ENCODE measurements around the gene CHMP4B.
A peak's percentile ranks its signal among the peaks of the same experiment; 100 is the strongest.

CHMP4B gene

DNA sequence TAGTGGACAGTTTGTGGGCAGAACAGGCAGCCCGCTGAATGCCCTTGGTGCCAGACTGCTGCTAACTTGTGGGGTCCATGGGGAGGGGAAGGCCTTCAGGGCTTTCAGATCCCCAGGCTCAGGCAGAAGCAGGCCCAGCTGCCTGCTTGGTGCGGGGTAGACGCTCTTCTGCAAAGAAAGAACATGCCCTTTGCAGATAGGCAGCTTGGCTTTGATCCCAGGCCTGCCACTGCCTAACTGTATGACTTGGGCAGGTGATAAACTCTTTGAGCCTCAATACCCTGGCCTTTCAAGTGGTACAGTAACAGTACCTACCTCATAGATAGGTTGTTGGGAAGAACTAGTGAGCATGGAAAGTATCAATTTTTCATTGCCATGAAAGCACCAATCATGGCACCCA lies 28.4 kb downstream of the CHMP4B start:
- DNase-seq (ENCODE audit: low spot score) = no peak

DNA sequence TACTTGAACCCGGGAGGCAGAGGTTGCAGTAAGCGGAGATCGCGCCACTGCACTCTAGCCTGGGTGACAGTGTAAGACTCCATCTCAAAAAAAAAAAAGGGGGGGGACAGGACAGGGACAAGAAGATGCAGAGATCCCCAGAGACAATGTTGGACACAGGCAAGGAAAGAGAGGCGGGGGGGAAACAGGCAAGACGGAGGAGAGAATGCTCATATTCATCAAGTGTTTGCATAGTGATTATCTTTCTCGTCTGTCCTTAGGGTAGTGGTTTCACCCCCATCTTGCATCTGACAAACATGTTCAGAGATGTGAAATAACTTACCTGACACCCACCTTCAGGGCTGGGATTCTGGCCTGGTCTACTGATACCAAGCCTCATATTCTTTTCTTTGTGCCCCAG lies 29.0 kb downstream of the CHMP4B start:
- no peak for DNase-seq (ENCODE audit: low spot score)

DNA sequence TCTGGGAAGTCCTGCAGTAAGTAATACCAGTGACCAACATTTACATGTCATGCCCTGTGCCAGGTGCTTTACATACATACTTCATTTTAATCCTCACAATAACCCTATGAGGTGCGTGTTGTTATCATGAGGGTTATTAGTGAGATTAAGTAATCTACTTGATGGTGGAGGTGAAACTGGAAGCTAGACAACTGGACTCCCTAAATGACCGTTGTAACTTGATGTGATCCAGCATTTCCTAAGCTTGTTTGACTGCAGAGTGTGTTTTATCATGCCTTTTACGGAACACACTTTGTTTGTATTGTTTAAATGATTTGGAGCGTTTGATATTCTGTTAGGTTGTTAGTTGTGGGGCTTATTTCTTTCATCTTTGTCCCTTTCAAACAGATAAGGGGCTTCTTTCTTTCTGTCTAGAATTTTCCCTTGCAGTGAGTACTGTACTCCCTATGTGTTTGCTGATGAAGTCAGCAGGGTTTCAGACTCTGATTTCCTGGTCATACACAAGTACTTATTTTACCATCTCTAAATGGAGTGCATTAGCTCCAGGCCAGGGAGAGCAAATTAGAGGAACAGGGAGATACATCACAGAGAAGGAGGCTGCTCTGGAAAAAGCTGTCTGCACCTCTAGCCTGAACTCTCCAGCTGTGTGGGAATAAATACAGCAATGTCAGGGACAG lies 29.7 kb downstream of the CHMP4B start:
- DNase-seq (ENCODE audit: low spot score) = no peak

DNA sequence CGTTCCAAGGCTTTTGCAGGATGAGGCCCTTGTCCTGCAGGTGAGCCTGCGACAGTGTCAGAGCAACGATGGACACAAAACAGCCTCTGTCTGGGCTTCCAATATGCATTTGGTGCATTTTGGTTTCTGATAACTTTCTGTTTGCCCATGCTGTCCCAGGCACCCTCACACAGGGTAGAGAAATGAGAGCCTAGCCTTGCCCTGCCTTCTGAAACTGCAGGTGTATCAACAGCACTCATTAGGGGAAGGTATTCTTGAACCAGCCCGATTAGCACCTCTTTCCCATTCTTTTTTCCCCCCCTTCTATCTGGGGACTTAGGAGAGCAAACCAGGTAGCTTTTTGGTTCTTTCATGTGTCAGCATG lies 30.3 kb downstream of the CHMP4B start:
- DNase-seq (ENCODE audit: low spot score) = no peak

DNA sequence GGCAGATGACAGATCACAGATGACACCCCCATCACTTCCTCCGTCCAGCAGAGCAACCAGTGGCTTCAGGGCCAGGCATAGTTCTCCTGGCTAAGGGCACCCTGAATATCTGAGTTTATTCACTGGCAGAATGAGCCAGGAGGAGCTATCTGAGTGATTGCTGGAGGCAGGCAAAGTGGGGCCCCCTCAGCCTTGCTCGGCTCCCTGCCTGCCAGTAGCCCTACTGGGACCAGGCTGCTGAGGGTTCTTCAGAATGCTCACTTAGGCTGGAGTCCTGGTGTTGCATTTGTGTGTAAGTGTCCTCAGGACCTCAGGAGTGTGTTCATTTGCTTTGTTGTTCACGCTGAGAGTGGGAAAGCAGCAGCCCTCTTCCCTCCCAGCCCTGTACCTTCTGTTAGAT lies 31.2 kb downstream of the CHMP4B start:
- DNase-seq (ENCODE audit: low spot score) = no peak

DNA sequence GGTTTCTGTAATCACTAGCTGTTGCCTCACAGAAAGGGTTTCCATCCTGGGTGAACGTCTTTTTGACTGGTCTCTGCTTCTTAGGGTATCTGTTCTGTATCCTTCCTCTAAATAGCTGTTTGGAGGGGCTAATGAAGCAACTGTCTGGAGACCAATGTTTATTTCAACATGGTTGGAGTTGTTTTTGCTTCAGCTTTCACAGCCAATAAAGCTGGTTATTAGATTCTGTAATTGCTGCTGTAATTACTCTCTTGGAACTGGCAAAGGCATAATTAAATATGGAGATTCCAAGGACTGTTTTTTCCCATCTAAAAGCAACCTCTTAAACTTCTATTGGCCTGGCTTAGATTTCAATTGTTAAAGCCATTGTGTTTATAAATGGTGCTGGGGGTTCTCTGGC lies 31.9 kb downstream of the CHMP4B start:
- no peak for DNase-seq (ENCODE audit: low spot score)

DNA sequence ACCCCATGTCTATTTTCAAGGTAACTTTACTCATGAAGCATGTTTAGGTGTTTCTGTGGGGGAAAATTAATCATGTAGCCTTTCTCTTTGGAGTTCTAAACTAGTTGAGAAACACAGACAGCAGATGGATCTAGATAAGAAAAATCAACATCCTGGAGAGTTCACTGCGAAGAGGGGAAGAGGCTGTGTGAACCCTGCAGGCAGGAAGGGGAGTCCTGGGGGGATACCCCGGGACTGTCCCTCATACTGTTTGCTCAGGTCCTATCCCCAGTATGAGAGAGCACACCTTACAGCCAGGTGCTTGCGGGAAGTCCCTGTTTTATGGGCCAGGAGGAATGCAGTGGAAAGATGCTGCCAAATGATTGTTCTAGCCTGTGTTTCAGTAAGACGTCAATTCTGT lies 32.7 kb downstream of the CHMP4B start:
- no peak for DNase-seq (ENCODE audit: low spot score)

DNA sequence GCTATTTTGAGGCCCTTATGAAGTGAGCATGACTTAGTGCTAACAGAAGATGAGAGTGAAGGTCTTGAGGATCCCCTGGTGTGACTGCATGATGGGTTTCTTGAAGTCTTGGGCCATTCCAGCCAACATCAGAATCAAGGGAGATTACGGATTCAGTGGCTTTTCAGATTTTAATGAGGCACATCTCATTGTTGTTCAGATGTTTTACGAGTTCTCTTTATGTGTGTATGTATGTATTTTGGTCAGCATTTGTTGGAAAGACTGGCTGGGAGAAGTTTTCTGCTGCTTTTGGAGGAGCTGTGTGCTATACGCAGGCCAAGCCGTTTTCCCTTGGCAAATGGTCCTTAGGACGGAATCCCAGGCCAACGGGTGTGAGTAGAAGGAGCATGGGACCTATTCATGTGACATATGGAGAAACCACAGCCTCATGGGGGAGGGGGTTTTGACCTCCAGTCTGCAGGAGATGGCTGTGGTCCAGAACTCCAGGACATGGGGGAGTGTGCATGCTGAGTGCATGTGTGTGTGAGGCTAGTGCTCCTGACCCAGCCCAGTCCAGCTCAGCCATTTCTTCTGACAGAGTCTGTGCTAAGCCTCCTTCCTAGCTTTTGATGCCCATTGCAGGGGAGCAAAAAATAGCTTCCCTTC lies 35.3 kb downstream of the CHMP4B start:
- no peak for DNase-seq (ENCODE audit: low spot score)

DNA sequence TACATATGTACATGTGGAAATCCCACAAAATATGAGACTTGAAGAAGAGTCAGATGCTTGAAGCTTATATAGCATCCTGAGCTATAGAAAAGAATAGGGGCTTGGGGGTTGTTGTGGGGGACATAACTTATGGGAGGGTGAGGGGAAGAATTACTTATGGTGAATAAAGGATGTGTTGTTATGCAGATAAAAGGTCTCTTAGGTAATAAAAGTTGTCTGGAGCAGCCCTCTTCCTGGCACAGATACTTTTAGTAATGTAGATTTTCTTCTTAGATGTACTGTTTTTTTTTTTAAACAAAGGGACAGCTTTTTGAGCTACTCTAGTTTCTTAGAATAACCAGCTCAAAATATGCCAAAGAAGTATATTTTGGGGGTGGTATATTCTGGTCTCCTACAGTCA lies 35.9 kb downstream of the CHMP4B start:
- no peak for DNase-seq (ENCODE audit: low spot score)

DNA sequence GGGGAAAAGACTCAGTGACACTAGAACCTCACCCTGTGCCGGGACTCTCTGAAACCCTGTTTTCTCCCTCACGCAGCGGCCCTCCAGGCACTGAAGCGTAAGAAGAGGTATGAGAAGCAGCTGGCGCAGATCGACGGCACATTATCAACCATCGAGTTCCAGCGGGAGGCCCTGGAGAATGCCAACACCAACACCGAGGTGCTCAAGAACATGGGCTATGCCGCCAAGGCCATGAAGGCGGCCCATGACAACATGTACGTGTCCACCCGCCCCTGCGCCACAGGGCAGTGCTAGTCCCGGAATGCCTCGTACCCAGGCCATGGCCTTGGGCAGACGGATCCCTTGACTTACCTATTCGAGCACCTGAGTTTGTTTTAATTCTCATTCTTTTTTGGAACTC lies 37.2 kb downstream of the CHMP4B start:
- no peak for DNase-seq (ENCODE audit: low spot score)

DNA sequence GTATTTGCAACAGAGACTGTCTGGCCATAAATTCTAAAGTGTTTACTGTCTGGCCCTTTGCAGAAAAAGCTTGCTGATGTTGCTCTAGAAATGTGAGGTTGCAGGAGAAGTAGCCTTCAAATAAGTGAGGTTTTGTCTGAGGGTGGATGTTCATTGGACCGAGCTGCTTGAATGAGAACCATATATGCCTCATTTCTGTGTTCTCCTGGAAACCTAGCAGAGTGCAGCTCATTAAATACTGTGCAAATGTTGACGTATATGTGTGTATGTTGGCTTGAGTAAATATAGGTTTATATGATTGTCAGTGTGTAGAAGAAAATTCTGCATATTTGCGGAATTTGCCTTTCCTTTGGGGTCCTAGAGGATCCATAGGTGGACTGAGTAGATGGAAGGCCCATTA lies 39.0 kb downstream of the CHMP4B start:
- DNase-seq (ENCODE audit: low spot score) = no peak

DNA sequence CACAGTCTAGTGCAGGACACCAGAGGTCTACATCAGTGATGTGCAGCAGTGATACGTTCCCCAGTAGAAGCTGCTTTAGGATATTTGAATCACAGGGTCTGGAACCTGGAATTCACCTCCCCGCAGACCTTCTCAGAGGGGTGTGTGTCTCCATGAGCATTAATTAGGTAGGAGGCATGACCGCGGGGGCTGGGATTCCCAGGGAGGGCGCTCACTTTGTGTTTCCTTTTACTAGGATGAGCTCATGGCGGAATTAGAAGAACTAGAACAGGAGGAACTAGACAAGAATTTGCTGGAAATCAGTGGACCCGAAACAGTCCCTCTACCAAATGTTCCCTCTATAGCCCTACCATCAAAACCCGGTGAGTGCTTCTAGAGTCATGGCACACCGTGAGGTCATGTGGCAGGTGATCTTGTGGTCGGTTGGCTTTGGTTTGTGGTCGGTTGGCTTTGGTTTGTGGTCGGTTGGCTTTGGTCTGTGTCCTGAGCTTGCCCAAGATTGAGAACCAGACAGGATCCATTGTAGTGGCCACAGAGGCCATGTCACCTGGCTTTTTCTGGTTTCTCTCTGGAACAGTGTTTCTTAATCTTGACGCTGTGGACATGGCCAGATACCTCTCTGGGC lies 40.8 kb downstream of the CHMP4B start:
- DNase-seq (ENCODE audit: low spot score) = no peak

DNA sequence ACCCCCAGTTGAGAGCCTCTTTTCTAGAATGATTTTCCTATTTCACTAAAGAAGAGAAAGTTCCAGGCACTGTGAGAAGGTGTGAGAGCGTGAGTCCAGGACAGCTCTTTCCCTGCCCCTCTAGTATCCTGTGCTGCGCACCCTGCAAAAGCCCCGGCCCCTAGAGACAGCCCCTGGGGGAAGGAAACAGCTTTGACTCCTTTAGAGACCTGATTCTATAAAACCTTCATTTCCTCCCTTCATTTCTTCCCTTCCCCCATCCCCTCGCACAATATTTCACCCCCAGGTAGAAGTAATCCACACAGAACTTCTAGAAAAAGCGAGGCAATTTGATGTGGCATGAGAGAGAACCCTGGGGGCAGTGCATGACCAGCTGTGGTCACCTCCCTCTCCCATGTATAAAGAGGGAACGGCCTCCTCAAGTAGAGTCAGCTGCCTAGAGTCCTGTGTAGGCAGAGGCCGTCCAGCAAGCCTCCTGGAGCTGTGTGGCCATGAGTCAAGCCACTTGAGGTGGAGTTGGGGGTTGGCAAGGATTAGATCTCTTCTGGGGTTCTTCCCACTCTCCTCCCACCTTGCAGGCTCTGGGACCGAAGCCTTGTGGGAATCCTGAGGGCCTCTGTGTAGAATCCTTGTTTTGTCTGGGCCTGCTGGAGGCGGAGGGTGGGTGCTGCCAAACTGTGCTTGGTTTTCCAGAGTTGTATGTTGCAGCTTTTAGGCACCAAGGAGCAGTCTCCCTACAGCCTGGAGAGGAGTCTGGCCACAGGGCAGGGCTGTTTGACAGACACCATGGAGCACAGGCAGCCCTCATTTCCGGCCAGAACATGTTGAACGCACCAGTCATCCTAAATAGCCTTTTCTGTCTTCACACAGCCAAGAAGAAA lies 41.7 kb downstream of the CHMP4B start:
- DNase-seq (ENCODE audit: low spot score) = no peak

DNA sequence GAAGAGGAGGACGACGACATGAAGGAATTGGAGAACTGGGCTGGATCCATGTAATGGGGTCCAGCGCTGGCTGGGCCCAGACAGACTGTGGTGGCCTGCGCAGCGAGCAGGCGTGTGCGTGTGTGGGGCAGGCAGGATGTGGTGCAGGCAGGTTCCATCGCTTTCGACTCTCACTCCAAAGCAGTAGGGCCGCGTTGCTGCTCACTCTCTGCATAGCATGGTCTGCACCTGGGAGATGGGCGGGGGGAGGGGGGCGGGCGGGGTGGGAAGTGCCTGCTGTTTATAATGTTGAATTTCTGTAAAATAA lies 42.3 kb downstream of the CHMP4B start:
- no peak for DNase-seq (ENCODE audit: low spot score)

DNA sequence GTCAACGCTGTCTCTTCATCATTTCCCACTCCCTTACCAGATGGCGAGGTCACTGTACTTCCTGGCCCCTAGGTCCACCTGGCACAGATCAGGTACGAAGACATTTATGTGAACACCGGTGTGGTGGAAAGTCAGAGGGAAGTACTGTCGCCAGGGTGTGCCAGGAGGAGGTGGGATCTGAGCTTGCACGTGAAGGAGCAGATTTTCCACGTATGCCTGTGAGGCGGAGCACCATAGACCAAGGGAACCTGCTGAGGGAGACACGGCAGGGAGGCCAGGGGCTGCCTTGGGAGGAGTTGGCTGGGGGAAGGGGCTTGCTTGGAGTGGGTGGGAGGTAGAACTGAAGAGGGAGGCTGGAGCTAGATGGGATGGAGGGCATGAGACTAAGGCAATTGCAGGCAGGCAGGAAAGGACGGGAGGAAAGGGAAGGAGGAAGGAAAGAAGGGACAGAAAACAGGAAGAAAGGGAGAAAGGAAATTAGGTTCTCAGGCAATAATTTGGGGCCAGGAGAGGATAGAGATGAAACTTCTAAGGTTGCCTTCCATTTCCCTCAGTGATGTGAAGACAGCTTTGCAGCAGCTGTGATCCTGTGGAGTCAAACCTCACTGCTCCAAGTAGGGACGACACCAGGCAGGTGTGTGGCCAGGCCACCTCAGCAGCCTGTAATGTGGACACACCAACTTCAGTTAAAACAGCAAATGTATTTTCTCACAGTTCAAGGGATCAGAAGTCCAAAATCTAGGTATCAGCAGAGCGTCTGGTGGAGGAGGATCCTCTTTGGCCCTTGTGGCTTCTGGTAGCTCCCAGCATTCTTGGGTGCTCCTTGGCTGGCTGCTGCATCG lies 46.8 kb downstream of the CHMP4B start:
- DNase-seq (ENCODE audit: low spot score) = no peak

DNA sequence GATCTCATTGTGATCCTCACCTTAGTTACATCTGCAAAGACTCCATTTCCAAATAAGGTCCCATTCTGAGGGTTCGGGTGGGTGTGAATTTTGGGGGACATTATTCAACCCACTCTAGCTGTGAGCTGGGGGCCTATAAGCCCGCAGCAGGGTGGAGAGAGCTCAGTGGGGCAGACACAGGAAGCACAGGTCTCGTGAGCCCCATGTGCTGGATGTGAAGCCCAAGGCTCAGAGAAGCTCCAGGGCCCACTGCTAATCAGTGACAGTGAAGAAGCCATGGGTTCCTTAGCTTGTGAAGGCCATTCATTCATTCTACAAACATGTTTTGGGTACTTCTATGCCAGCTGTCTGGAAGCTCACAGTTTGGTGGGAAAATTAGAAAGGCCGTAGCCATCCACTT lies 47.5 kb downstream of the CHMP4B start:
- DNase-seq (ENCODE audit: low spot score) = no peak

DNA sequence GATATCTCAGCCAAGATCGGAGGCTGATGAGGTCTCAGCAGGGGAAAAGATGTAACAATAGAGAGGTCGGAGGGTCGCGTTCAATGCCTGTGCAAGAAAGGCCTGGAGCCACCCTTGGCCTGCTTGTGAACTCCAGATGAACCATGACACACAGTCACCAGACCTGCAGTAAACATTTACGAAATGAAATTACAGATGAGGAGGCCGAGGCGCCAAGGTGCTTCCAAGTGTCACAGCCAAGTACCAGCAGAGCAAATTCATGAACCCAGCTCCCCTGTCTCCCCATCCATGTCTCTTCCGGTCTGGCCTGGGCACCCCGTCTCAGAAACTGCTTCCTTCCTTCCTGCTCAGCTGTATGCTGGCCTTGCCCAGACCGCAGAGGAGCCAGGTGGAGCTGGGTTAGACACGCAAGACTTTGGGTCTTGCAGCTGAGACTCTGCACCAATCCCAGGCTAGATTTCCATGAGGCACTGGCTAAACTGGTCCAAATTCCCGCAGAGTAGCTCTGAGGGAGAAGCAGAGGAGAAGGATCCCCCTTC lies 48.1 kb downstream of the CHMP4B start:
- no peak for DNase-seq (ENCODE audit: low spot score)

DNA sequence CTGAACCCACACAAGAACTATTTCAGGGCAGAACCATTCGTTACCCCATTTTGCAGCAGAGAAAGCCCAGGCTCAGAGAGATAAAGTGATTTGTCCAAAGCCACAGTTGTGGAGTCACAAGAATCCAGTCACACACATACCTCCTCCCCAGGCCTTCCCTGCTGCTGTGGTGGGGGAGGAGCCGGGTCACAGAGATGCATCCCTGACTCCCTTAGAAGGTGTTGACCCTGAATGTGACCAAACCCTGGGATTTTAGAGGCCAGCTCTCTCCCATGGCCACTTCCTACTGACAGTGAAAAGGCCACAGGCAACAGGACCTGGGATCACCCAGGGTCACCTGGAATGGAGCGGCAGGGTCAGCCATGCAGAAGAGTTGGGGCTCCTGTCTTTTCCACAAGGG lies 48.6 kb downstream of the CHMP4B start:
- DNase-seq (ENCODE audit: low spot score) = no peak

DNA sequence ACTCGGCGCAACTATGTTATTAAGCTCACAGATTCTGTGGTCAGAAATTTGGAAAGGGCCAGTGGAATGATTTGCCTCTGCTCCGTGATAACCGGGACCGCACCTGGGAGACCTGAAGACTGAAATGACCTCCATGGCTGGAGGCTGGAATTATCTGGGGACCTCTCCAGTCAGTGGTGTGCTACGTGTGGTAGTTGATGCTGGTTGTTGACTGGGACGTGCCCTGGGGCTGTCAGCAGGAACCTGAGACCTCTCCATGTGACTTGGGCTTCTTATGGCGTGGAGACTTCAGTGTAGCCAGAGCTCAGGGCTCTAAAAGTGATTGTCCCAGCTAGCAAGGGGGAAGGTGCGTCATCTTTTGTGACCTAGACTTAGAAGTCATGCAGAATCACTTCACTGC lies 50.3 kb downstream of the CHMP4B start:
- no peak for DNase-seq (ENCODE audit: low spot score)

DNA sequence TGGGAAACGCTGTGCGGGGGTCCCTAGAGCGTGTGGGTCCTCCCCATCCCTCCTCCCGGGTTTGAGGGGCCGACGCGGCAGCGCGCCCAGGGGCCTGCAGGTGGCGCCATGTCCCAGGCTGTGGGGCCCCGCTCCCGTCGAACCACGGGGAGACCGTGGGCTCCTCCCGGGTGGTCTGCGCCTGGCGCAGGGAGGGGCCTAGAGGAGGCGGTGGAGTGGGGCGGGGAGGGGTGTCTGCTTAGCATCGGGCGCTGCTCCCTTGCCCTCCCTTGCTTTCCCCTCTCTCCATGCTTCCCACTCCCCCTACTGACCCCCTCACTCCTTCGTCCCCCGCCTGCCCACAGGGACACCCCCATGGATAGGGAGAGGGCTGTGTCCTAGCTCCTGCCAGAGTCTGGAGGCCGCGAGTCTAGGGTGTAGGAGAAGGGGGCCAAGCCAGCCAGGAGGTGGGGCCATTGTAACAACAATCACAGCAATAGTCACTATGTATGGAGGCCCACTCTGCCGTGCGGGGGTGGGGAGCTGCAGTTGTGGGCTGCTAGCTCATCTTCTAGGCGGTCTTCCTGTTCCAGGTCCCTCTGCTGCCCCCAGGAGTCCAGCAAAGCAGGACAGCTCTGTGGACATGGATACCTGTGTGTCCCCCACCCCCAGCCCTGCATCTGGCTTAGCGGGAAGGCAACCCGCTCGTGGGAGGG lies 51.7 kb downstream of the CHMP4B start:
- peak; percentile 40 for DNase-seq (ENCODE audit: low spot score)

Measured in cerebellar cortex (tissue), 1 donor.